Epidermal melanocyte (primary cell): Measurements from ENCODE around the gene PATJ.

Experiments
- DNase-seq: peaks from one replicate; pipeline ENCODE4 v3.0.0; 2011; ENCODE audit warnings: low spot score; ENCODE audit not compliant: insufficient read length

Gene PATJ

GRCh38 chr1:62090016-62090415 lies 347.7 kb downstream of the PATJ start:
- DNase-seq = no peak

- no peak for DNase-seq
These were observed 349.8 kb downstream of the PATJ start for GRCh38 chr1:62092110-62092509.

DNA sequence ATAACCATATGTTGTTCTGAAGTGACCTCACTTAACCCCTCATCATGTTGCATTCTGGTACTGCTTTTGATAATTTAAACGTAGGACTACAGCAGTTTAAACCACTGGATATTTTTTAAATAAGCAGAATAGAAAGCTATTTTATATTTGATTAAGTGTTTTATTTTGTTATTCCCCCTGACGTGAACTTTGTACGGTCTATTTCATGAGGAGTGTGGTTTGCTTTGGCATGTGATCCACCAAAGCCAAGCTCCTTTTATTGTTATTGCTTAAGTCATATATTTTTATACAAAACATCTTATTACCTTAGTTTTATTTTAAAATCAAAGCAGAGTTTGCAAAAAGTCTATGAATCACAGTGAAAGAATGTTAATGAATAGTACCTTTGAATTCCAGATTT lies 351.0 kb downstream of the PATJ start:
- DNase-seq = no peak

GRCh38 chr1:62097464-62097863 lies 355.2 kb downstream of the PATJ start:
- no peak for DNase-seq

- DNase-seq = no peak
These were observed 358.2 kb downstream of the PATJ start for GRCh38 chr1:62100442-62100841.

DNA sequence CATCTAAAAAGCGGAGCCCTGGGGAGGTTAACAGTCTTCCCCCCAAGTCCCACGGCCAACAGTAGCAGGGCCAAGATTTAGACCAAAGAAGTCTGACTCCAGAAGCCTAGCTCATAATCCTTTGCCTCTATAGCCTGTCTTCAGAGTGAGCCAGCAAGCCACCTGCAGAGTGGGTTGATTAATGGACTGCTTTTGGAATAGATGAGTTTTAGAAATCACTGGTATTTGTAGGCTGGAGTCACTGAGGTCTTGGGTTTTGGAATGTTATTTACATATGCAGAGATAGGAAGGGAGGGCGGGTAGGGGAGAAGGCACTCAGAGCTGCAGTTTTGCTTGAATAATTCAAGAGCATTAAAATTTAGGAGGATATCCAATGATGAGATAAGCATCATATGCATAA lies 361.6 kb downstream of the PATJ start:
- no peak for DNase-seq

GRCh38 chr1:62107923-62108322 lies 365.6 kb downstream of the PATJ start:
- DNase-seq = no peak

DNA sequence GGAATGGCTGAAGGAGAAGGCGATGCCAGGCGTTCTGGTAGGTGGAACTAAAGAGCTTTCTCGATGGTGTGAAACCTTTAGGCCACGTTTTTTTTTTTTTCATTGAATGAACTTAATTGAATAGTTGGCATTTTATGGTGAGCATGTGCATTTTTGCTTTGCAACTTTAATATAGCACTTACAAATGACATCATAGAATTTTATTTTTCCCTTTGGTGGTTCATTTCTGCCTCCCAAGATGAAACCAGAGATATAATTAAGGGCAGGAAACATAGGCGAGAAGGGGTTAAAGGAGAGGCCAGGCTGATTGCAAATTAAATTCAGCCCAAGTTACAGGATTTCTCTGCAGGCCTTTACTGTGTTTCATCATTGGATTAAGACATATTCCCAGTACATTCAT lies 366.8 kb downstream of the PATJ start:
- no peak for DNase-seq

- DNase-seq = no peak
These were observed 368.0 kb downstream of the PATJ start for GRCh38 chr1:62110198-62110817.

DNA sequence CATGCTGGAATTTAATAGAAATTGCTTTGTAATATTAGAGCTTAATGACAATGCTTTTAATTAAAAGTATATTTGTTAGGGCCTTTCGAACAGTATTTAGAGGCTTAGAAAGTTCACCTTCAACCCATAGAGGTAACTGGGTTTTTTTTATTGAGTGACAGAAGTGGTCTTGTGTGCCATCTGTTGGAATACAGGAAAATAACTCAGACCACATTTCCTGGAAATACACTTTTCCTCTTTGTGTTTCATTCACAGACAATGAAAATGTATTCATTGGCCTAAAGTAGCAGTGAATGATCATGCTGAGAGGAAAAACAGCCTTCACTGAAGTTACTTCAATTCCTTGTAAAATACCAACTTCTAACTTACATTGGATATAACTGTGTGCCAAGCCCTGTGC lies 368.8 kb downstream of the PATJ start:
- DNase-seq = no peak

GRCh38 chr1:62113507-62113906 lies 371.2 kb downstream of the PATJ start:
- DNase-seq = no peak

GRCh38 chr1:62117018-62117750 lies 374.9 kb downstream of the PATJ start:
- DNase-seq = no peak

GRCh38 chr1:62126579-62127290 lies 384.5 kb downstream of the PATJ start:
- no peak for DNase-seq

- no peak for DNase-seq
These were observed 386.5 kb downstream of the PATJ start for GRCh38 chr1:62128745-62129144.

DNA sequence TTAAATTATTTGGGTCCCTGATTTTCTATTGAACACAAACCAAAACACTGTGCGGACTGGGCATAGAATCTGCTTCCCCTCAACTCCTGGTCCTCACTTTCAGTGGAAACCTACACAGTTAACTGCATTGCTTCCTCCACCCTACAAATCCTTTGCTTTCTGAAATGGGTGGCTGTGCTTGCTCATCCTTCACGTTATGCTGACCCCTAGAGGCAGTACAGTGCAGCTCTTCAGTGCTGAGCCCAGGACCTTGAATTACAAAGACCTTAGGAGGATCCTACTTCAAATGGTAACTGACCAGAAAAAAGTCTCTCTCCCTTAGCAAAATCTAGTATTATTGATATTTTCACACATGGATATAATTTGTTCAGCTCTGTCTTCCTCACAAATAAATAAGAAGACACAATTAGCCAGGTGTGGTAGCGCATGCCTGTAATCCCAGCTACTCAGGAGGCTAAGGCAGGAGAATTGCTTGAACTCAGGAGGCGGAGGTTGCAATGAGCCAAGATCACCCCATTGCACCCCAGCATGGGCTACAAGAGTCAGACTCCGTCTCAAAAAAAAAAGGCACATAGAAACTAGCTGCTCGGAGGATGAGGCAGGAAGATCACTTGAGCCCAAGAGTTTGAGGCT lies 388.9 kb downstream of the PATJ start:
- peak; percentile 72 for DNase-seq

DNA sequence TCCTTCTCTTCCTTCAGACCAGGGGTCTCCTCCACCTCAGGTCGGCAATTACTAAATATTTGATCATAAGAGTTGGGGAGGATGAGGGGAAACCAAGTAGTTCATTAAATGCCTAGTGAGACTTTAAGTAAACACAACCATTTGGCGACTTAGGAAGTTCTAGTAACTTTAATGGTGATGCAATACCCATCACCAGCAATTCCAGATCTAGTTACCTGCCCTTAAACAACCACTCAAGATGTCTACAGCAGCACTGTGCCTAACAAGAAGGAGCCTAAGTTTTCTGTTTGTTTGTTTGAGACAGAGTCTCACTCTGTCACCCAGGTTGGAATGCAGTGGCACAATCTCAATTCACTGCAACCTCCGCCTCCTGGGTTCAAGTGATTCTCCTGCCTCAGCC lies 395.7 kb downstream of the PATJ start:
- no peak for DNase-seq

DNA sequence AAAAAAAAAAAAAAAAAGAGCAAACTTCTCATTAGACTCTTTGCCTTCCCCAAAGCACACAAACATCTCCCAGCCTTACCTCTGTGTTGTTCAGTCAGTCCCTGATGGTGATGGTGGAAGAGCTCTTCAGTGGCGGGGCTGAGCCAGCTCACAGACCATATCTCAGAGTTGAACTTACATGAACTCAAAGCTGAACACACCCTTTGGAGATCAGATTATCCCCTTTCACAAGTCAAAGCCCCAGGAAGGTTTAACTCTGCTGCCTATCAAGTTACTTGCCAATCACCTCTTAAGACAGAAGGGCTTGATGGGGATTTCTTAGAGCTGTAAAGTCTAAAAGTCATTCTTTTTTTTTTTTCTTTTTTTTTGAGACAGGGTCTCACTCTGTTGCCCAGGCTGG lies 397.1 kb downstream of the PATJ start:
- no peak for DNase-seq

GRCh38 chr1:62140666-62141065 lies 398.4 kb downstream of the PATJ start:
- no peak for DNase-seq

GRCh38 chr1:62142496-62142895 lies 400.2 kb downstream of the PATJ start:
- no peak for DNase-seq

GRCh38 chr1:62144238-62144831 lies 402.1 kb downstream of the PATJ start:
- peak; percentile 54 for DNase-seq

DNA sequence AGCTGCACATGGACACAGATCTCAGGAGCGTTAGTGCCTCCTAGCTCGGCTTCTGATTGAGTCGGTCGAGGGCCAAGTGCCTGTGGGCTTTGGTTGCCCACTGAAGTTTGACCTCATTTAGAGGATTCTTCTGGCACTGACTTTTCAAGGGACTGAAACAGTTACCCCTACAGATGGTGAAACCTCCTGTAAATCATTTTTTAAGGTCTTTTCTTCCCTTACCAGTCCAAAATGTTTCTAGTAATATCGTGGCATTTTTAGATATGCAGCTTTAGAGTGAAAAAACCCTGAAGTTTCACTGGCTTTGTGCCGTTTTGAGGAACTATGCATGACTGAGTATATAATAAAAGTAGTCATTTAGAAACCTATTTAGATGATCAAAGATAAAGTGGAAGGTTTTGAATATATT lies 417.7 kb downstream of the PATJ start:
- no peak for DNase-seq

- DNase-seq = no peak
These were observed 419.4 kb downstream of the PATJ start for GRCh38 chr1:62161711-62162110.
